Stimulated activated CD8-positive, alpha-beta memory T cell treated with anti-CD3 and anti-CD28 coated beads, Interleukin-7, amount 100 ng/mL, for 1 hour (primary cell): Measurements from ENCODE around the gene PAFAH1B2.
"Not testable (repeated sequence)": the region's sequence is repeated elsewhere in the genome, so short reads cannot be mapped to it uniquely, and the experiment has no call there.

Experiments used
- DNase-seq, 2 donors: peaks; one replicate each; pipeline ENCODE4 v3.0.0-alpha.2; 2020; ENCODE audit warnings: low read depth in 2 of 2

Gene PAFAH1B2

GRCh38 chr11:117172724-117173421, 28.8 kb downstream of the PAFAH1B2 start:
- DNase-seq, result no peak

- DNase-seq, result no peak
Observed at GRCh38 chr11:117175104-117175503, 31.0 kb downstream of the PAFAH1B2 start.

GRCh38 chr11:117175781-117176180, 31.7 kb downstream of the PAFAH1B2 start:
- DNase-seq, result no peak

GRCh38 chr11:117176186-117176585, 32.1 kb downstream of the PAFAH1B2 start:
- DNase-seq, result no peak

- no peak for DNase-seq
Observed at GRCh38 chr11:117177534-117178209, 33.6 kb downstream of the PAFAH1B2 start.

- peak; percentile 80 for DNase-seq
Observed at GRCh38 chr11:117178210-117179034, 34.3 kb downstream of the PAFAH1B2 start, which contains the start of gene SIDT2. Gene SIDT2 (plus strand): TSS chr11:117178743. CDS start chr11:117179264, 521 bp downstream.

GRCh38 chr11:117179048-117179999, 35.2 kb downstream of the PAFAH1B2 start:
- DNase-seq, result peak; percentile 16 to 20

GRCh38 chr11:117180020-117180419, 35.9 kb downstream of the PAFAH1B2 start:
- DNase-seq, result no peak

GRCh38 chr11:117180661-117181585, 36.8 kb downstream of the PAFAH1B2 start:
- peak in 1 of 2 donors; percentile 19 for DNase-seq

GRCh38 chr11:117181586-117182550, 37.8 kb downstream of the PAFAH1B2 start:
- DNase-seq, result no peak

GRCh38 chr11:117182551-117182935, 38.5 kb downstream of the PAFAH1B2 start:
- DNase-seq, result no peak

- DNase-seq, result not testable (repeated sequence)
Observed at GRCh38 chr11:117183178-117183577, 39.1 kb downstream of the PAFAH1B2 start.

- no peak for DNase-seq
Observed at GRCh38 chr11:117183724-117184349, 39.8 kb downstream of the PAFAH1B2 start.

- DNase-seq, result no peak
Observed at GRCh38 chr11:117185736-117186430, 41.8 kb downstream of the PAFAH1B2 start.

GRCh38 chr11:117186431-117186761, 42.3 kb downstream of the PAFAH1B2 start:
- no peak for DNase-seq

GRCh38 chr11:117187007-117187406, 42.9 kb downstream of the PAFAH1B2 start:
- DNase-seq, result no peak

GRCh38 chr11:117187428-117187798, 43.3 kb downstream of the PAFAH1B2 start:
- no peak for DNase-seq
